Activated naive CD8-positive, alpha-beta T cell treated with anti-CD3 and anti-CD28 coated beads, Interleukin-2, amount 50 U/mL, for 16 hours (primary cell): ENCODE measurements around the gene BRAP.
"Not testable (repeated sequence)": the region's sequence is repeated elsewhere in the genome, so short reads cannot be mapped to it uniquely, and the experiment has no call there.

ENCODE experiments used
- DNase-seq: peaks from one replicate; pipeline ENCODE4 v3.0.0-alpha.2; 2020; ENCODE audit warnings: low read depth, low spot score

The BRAP gene

DNA sequence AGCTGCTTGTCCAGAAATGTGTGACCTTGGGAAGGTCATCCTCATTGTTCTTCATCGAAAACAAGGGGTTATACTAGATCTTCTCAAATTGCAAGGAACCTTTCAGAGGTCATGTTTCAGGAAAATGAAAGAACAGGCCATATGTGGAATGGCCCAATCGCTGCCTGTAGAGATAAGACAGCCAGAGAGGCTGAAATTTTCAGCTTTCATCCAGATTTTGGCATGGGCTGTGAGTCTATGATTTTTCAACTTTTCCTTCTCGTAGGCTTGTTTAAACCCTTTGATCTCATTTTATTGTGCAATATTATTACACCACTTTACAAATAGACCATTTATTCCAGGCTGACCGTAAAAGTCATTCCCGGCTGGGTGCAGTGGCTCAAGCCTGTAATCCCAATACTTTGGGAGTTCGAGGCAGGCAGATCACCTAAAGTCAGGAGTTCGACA, 69.6 kb downstream of the BRAP start:
- DNase-seq, result no peak

DNA sequence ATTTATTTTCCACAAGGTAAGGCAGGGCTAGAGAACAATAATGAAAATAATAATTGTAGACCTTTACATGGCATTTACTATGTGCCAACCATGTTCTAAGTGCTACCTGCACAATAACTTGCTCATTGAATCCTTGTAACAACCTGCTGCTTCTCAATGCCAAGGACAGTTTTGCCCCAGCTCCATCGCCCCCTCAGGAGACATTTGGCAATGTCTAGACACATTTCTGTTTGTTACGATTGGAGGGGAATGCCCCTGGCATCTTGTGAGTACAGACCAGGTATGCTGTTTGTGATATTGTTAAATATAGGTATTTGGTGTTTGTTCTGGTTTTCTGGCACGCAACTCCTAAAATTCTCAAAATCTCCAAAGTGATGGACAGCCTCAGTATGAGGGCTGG, 78.5 kb downstream of the BRAP start:
- DNase-seq, result no peak

DNA sequence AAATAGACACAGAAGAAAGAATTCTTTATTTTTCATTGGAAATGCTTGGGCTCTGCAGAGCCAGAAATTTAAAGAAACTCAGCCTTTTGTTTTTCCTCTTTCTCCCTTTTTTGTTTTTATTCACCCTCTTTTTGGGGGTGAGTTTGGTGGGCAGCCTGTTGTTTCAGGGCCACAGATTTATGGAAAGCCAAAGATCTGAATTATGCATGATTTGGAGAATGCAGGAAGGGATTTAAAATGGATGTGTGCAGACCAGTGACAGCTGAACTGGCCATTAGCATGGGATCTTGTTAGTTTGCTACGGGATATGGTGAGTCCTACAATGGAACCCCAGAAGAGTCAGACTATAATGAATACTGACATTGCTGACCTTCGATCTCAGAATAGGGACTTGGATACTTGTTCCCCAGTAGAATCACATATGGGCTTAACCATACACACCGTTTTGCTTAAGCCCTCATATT, 79.0 kb downstream of the BRAP start:
- DNase-seq, result no peak

DNA sequence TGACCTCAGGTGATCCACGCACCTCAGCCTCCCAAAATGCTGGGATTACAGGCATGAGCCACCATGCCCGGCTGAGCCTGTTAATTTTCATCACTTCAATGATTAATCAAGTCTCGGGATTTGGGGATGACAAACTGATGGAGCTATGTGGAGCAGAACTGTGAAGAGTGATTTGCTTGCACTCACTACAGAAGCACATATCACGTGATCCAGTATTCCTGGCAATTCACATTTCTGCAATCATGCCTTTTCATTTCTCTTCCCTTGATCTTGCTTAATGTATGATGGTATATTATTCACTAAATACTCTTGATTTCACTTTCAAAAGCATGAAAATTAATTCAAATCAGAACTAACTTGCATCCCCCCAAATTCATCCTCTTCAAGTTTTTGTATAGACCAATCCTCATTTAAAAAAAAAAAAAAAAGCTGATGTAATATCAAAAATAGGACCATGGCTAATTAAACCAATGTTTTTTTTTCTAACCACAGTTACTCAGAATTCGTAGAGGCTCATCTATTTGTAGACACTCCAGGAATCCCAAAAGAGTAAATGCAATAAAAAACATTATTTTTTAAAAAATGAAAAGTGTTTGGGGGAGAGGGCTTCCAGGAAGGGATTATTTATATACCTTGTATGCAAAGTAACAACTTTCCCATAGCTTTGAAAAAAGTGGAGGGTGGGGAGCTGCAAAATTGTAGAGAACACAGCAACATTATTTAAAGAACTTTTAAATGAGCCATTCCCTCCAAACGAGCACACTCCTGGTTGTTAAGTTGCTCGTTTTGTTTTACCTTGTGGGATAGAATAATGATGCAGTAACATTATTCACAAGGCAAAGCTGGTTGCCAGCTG, 79.6 kb downstream of the BRAP start:
- no peak for DNase-seq

DNA sequence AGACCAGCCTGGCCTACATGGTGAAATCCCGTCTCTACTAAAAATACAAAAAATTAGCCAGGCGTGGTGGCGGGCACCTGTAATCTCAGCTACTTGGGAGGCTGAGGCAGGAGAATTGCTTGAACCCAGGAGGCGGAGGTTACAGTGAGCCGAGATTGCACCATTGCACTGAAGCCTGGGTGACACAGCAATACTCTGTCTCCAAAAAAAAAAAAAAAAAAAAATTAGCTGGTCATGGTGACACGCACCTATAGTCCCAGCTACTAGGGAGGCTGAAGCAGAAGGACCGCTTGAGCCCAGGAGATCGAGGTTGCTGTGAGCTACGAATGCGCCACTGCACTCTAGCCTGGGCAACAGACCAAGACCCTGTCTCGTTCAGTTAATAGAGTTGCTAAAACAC, 82.9 kb downstream of the BRAP start:
- DNase-seq, result not testable (repeated sequence)

DNA sequence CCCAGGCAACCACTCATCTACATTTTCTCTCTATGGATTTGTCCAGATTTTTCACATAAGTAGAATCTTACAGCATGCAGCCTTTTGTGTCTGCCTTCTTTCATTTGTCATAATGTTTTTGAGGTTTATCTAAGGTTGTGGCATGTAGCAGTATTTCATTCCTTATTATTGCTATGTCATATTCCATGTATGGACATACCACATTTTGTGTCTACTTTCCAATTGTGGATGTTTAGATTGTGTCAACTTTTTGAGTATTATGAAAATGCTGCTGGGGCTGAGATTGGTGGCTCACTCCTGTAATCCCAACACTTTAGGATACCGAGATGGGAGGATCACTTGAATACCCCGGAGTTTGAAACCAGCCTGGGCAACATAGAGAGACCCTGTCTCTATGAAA, 83.4 kb downstream of the BRAP start:
- no peak for DNase-seq

DNA sequence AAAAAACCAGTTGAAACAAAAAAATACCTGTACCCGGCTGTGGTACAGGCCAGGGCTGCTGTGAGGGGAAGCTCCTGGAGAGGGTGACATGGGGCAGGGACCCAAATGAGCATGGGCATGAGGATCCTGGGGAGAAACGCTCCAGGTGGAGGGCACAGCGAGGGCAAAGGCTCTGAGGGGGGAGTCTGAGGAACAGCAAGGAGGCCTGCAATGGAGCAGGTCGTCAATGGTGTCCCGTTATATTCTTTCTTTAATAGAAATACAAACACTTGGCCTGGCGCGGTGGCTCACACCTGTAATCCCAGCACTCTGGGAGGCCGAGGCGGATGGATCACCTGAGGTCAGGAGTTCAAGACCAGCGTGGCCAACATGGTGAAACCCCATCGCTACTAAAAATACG, 84.8 kb downstream of the BRAP start:
- DNase-seq, result not testable (repeated sequence)

DNA sequence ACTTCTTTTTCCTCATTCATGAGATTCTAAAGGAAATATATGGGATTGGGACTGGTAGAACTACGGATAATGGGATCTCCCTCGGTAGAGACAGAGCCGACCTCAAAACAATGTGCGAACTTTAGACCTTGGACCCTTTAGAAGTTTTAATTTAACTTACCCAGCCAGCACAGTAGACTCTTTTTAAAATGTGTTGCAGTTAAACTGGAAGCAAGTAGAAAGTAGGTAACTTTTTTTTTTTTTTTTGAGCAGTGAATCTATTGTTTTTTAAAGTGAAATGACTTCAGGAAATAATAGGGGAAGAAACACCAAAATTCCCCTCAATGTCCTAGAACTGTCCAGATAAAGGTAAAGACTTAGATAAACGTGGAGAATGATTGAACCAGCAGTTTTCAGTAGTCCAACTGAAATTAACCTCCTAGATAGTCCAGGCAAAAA, 85.5 kb downstream of the BRAP start:
- no peak for DNase-seq

DNA sequence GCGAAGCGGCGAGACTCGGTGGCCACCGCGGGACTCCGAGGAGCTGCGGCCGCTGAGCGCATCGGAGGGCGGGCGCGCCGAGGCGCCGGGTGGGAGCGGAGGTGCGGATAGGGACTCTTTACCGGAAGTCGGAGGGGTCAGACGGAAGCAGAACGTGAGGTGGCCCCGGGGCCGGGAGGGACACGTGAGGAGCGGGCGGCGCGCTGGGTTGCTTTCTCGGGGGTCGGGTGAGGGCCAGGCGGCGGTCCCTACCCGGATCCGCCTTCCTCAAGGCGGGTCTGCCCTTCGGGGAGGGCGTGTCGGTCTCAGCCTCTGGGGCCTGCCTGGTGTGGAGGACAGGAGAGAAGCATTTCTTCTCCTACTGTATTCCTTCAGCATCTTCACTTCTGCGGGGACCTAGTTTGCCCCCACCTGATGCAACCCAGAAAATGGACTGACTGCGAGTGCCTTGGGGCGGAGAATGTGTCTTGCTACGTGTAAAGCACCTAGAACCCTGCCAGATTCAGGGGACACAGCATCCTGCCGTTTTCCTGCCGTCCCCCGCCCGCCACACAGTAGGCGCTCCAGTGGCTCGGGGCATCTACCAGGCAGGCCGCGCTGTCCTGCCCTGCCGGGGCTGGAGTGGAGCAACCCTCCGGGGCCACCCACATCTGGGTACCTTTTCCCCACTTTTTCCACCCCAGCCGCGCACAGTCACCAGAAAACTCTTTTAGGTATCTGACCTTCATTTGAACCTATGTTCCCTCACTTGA, 86.1 kb downstream of the BRAP start:
- peak; percentile 78 for DNase-seq

DNA sequence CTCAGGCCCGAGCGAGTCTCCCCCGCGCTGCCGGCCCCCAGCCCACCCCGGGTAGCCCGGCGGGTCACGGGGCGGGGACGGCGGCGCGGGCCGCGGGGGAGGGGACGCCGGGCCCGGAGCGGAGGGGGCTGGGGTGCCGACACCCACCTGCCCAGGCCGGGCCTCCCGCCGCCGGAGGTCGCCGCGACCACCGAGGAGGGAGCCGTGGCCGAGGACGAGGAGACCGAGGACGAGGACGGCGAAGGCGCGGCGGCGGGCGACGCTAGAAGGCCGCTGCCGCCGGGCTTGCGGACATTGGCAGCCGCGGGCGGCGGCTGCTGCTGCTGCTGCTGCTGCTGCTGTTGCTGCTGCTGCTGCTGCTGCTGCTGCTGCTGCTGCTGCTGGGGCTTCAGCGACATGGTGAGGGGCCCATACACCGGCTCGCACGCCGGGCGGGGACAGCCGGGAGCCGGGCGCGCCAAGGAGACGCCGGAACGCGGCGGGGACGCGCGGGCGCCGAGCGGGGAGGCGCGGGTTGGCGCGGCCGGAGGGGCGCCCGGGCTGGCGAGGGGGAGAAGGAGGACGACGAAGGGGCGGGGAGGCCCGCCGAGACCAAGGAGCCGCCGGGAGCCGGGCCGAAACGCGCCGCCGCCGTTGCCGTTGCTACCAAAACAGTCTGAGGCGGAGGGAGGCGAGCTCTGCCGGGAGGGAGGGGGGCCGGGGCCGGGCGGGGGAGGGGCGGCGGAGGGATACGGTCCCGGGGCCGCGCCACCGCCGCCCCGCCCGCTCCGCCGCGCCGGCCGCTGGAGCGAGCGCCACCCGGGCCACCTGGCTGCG, 86.9 kb downstream of the BRAP start, which contains the start of gene ATXN2:
ATXN2 (minus strand) TSS at position 679 of the 816 bp plus-strand sequence; CDS start at position 398, 281 bp downstream.
- DNase-seq, result peak; percentile 21

DNA sequence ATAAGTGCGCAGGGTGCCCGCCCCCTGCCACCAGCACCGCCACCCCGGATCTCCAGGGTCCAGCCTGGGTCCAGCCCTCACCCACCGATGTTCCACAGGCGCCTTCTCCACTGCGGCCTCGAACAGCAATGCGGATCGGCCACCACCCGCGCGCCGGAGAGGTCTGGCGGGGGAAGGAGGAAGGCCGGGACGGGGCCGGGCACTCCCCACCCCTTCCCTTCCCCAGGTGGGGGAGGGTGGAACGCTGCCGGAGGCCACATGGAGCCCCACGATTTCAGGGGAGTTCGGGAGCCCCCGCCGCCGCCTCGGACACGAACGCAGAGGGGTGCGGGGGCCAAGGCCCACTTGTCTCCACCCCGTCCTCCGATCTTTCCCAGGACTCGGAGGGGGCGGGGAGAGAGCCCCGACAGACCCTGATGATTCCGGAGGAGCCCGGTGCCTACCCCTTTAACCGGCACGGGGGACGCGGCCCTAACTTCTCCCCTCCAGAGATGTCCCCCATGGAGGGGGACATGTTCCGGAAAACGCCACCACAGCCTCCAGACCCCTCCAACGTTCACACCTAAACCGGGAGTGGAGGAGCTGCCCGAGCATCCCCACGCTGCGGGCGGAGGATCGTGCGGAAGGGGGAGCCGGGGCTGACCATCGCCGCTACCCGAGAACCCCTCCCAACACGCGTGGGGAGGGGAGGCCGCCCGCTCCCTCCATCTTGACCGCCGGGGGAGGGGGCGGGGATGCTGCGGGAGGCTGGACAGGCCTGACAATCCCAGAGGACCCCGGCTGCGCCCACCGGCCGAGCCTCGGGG, 87.7 kb downstream of the BRAP start:
- no peak for DNase-seq

DNA sequence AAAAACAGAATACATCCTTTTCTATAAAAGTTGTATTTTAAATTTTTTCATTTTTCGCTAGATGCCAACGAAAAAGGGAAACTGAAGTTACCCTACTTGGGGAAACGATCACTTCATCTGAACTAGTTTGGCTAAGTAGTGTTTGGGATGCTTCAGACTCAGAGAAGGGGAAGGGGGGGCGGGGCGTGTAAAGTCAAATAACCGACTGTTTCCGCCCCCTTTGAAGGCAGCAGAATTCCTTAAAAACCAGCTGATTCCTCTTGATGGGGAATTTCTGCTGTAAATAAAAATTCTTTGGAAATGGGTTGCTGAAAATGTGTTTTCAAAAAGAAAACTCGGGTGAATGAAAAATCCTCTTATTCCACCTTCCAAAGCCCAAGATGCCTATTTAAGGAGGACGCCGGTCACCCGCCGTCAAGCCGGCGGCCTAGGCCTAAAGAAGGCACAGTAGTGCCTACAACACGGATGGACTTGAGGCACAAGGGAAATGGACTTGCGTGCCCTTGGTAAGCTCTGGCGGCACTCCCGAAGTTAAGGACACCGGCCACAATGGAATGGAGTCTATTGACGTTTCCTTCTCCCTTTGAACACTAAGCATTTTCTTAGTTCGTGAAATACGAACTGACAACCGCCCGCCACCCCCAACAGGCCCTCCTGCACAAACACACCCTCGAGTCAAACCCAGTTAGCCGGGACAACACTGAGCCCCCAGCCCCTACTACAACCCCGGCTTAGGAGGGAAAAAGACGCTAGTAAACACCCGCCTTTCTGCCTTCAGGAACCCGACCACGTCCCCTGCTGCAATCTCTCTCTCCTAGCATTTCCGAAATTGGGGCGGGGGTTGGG, 88.5 kb downstream of the BRAP start:
- DNase-seq, result no peak

DNA sequence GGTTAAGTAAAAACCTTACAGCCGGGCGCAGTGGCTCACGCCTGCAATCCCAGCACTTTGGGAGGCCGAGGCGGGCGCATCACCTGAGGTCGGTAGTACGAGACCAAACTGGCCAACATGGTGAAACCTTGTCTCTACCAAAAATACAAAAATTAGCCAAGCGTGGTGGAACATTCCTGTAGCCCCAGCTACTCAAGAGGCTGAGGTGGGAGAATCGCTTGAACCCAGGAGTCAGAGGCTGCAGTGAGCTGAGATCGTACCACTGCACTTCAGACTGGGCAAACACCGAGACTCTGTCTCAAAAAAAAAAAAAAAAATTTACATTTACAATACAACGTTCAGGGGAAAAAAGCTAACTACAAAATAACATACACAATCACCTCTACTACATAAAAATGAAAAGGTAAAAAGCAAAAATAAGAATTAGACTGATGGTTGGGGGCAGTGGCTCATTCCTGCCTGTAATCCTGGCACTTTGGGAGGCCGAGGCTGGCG, 90.4 kb downstream of the BRAP start:
- DNase-seq, result not testable (repeated sequence)
